ENCODE data around the gene SNX33. TPM values are rescaled to one million over a fixed set of nuclear protein-coding genes. Genes with fewer than 3 reads are reported as not detected.

SNX33 gene
- total and polyA plus RNA-seq, 2 of the 13 experiments (the other 11 are each of a cell fraction or from before 2014, with no cell fraction given), result 11.0 to 11.6 TPM

DNA sequence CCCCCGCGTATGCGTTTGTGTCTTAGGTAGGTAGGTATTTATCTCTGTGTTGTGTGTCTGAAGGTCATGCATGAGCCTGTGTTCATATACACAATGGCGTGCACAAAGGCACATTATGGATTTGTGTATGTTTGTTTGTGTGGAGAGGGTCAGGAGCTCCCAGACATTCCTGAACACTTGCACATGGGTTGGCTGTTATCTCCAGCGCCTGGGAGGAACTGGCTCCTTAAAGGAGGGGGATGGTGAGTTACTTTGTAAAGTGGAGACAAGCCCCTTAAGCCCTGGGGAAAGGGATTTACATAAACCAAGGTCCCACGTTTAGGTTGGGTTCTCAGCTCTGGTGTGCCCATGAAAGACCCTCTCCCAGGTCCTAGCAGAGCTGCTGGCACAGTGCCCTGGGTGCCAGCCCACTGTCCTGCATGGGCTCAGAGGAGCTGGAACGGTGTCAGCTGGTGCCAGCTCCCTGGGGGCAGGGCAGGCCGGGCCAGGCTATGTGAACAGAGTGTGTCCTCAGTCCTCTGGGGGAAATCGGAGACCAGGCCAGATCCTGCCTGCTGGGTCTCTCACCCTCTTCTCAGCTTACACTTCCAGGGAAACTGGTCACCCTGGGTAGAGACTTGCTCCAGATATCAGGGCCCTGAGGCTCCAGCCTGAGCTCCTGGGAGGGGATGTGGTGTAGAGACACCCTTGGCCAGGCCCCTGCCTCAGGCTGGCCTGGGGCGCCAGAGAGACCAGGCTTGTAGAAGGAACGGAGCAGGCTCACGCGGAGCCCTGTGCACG is 25.1 kb downstream of the SNX33 start:
- FAIRE-seq (no peak), DNase-seq (ENCODE audit: low spot score) (no peak), ATAC-seq (peak; percentile 73)
- Histone ChIP-seq H3K36me3 (replicated peaks in 1 of 2; ENCODE audit: control insufficient read depth in 1 of 2, insufficient read depth in 2 of 2, low read length in 2 of 2) (no peaks in the 10 kb centered on the region), H3K9ac (ENCODE audit: insufficient read depth, low read depth, low read length) (no peak overlapping the region; the same call in 1 of the 2 replicates), H3K79me2 (ENCODE audit: insufficient read depth, low read length) (no peaks in the 10 kb centered on the region), H4K20me1 (ENCODE audit: insufficient read depth, low read length) (no peaks in the 10 kb centered on the region), H3K27ac (ENCODE audit: extremely low read length, insufficient read depth, low read length) (no peak overlapping the region), H3K9me3 (ENCODE audit: low read length) (no peaks in the 10 kb centered on the region), H3K4me3 (replicated peaks in 1 of 3; ENCODE audit: insufficient read depth in 1 of 3, low read depth in 2 of 3, low read length in 3 of 3) (peak overlapping the region in 1 of 3 experiments; percentile 46; a peak in 1 of 6 replicates), H2AFZ (ENCODE audit: low read length) (no peak overlapping the region), H3K4me1 (ENCODE audit: insufficient read depth, low read length) (peaks cover 53% of the 10 kb centered on the region), H3K4me2 (ENCODE audit: low read depth, low read length) (peak overlapping the region; percentile 67), H3K27me3 (ENCODE audit: control insufficient read depth in 1 of 2, insufficient read depth in 2 of 2, low read length in 2 of 2) (peaks cover 2 to 31% of the 10 kb centered on the region in 2 experiments; a peak in 3 of 5 replicates)
- WGBS (ENCODE audit: low lambda C conversion rate), result 2% methylated on average over 9 of the region's 14 CpGs
- ChIA-PET CTCF (ENCODE audit: low intra/inter-chr PET ratio, low total read pairs) (no interaction called here), POLR2A (interaction anchor here (0.6 to 1.4 kb wide), 7 partner anchors 12 to 305 kb away, joined by 3 to 8 read pairs (median 5); partner anchors contain the start of genes IMP3, MAN2C1 and SNX33)
- in situ Hi-C loops (cut with HindIII; ENCODE audit: extremely low pct_ligation_motif_present, low pct_unique_long_range_greater_than_20kb) (no loop called here), intact Hi-C loops (cut with micrococcal nuclease; ENCODE audit: unreplicated experiment) (no loop called here)
- no TSS peak for BruUV-seq (replicated peaks)
- TF ChIP-seq ZBTB38 (CRISPR knock-in tag; IDR thresholded peaks at IDR 0.05) (no peak), THYN1 (CRISPR knock-in tag; IDR thresholded peaks at IDR 0.05; ENCODE audit: borderline replicate concordance, low read depth) (no peak), ATF7-NPFF (CRISPR knock-in tag; IDR thresholded peaks at IDR 0.05; ENCODE audit: low read depth) (no peak), ZBTB33 (CRISPR knock-in tag; IDR thresholded peaks at IDR 0.05) (no peak), HNRNPL (IDR thresholded peaks at IDR 0.05; ENCODE audit: low read depth, low read length) (0 out of 2 replicates have a peak, but pooled peaks have one; percentile 50), ZNF773 (CRISPR knock-in tag; IDR thresholded peaks at IDR 0.05; ENCODE audit: borderline replicate concordance) (no peak), ZNF607 (CRISPR knock-in tag; IDR thresholded peaks at IDR 0.05; ENCODE audit: borderline replicate concordance) (0 out of 2 replicates have a peak, but pooled peaks have one; percentile 44), PBX3 (CRISPR knock-in tag; IDR thresholded peaks at IDR 0.05; ENCODE audit: borderline replicate concordance) (no peak), ZNF30 (CRISPR knock-in tag; IDR thresholded peaks at IDR 0.05) (no peak), TEF (CRISPR knock-in tag; IDR thresholded peaks at IDR 0.05) (no peak), SRY (CRISPR knock-in tag; IDR thresholded peaks at IDR 0.05) (no peak), ZNF557 (CRISPR knock-in tag; IDR thresholded peaks at IDR 0.05) (no peak), SRF (IDR thresholded peaks at IDR 0.05; ENCODE audit: low read depth, low read length) (no peak)
- TF ChIP-seq, protein P1, sequence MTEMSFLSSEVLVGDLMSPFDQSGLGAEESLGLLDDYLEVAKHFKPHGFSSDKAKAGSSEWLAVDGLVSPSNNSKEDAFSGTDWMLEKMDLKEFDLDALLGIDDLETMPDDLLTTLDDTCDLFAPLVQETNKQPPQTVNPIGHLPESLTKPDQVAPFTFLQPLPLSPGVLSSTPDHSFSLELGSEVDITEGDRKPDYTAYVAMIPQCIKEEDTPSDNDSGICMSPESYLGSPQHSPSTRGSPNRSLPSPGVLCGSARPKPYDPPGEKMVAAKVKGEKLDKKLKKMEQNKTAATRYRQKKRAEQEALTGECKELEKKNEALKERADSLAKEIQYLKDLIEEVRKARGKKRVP (CRISPR knock-in tag; IDR thresholded peaks at IDR 0.05), result no peak
- TF ChIP-seq, protein P2, sequence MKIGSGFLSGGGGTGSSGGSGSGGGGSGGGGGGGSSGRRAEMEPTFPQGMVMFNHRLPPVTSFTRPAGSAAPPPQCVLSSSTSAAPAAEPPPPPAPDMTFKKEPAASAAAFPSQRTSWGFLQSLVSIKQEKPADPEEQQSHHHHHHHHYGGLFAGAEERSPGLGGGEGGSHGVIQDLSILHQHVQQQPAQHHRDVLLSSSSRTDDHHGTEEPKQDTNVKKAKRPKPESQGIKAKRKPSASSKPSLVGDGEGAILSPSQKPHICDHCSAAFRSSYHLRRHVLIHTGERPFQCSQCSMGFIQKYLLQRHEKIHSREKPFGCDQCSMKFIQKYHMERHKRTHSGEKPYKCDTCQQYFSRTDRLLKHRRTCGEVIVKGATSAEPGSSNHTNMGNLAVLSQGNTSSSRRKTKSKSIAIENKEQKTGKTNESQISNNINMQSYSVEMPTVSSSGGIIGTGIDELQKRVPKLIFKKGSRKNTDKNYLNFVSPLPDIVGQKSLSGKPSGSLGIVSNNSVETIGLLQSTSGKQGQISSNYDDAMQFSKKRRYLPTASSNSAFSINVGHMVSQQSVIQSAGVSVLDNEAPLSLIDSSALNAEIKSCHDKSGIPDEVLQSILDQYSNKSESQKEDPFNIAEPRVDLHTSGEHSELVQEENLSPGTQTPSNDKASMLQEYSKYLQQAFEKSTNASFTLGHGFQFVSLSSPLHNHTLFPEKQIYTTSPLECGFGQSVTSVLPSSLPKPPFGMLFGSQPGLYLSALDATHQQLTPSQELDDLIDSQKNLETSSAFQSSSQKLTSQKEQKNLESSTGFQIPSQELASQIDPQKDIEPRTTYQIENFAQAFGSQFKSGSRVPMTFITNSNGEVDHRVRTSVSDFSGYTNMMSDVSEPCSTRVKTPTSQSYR (CRISPR knock-in tag; IDR thresholded peaks at IDR 0.05; ENCODE audit: borderline replicate concordance), result 0 out of 2 replicates have a peak, but pooled peaks have one; percentile 22
